IMR-90 (cell line): Measurements from ENCODE around the gene DUSP16. TPM values are rescaled to one million over a fixed set of nuclear protein-coding genes. Genes with fewer than 3 reads are reported as not detected.

ENCODE experiments used
- ATAC-seq: fragments of 200-7000 bp; cut with Tn5 transposase; 2 replicates; pipeline ENCODE4 v1.9.1; 2020; ENCODE audit warnings: low read depth, mild to moderate bottlenecking, moderate library complexity
- BruUV-seq: library from RNA; stranded (reverse); fragments of 400-500 nt; replicated peaks from 2 replicates; lab custom pipeline; 2021; lab: Mats Ljungman, UMichigan
- CTCF ChIA-PET: fragments of 300-600 bp; formaldehyde crosslinking; extraction: SDS; loops from one replicate; lab custom pipeline; 2021; ENCODE audit warnings: antibody characterized with exemption; lab: Yijun Ruan, JAX
- POLR2A ChIA-PET: fragments of 300-600 bp; sonication (Branson Sonifier 250); formaldehyde crosslinking; loops from one replicate; lab custom pipeline; 2022; ENCODE audit warnings: antibody characterized with exemption; ENCODE audit not compliant: unreplicated experiment; lab: Charles Lee
- DNase-seq: peaks from one replicate; pipeline ENCODE4 v3.0.0; 2013
- H2AFZ ChIP-seq: replicated peaks from 2 replicates; pipeline ENCODE3; 2013; ENCODE audit warnings: low read length, mild to moderate bottlenecking; ENCODE audit not compliant: poor library complexity
- H2AK5ac ChIP-seq: 2 replicates; pipeline ENCODE4 v1.6.1; 2013; ENCODE audit warnings: low read depth, low read length, inconsistent platforms
- H2AK9ac ChIP-seq: replicated peaks from 2 replicates; pipeline ENCODE3; 2013; ENCODE audit warnings: mild to moderate bottlenecking, low read depth, low read length, moderate library complexity; ENCODE audit not compliant: poor library complexity
- H2BK120ac ChIP-seq: 2 replicates; pipeline ENCODE4 v1.6.1; 2013; ENCODE audit warnings: low read depth, low read length, inconsistent platforms
- H2BK15ac ChIP-seq: 3 replicates; pipeline ENCODE4 v1.6.1; 2013; ENCODE audit warnings: low read depth, low read length, inconsistent platforms
- H2BK20ac ChIP-seq: 2 replicates; pipeline ENCODE4 v1.6.1; 2013; ENCODE audit warnings: low read depth, mild to moderate bottlenecking, inconsistent platforms, low read length, moderate library complexity
- H2BK5ac ChIP-seq: 2 replicates; pipeline ENCODE4 v1.6.1; 2013; ENCODE audit warnings: mild to moderate bottlenecking, low read depth, low read length, inconsistent platforms; ENCODE audit not compliant: poor library complexity, severe bottlenecking
- H3K14ac ChIP-seq: replicated peaks from 2 replicates; pipeline ENCODE4 v1.6.1; 2013; ENCODE audit warnings: low read depth, low read length, inconsistent platforms
- H3K18ac ChIP-seq: 2 replicates; pipeline ENCODE4 v1.6.1; 2013; ENCODE audit warnings: low read depth, low read length, control low read depth
- H3K23ac ChIP-seq: 2 replicates; pipeline ENCODE4 v1.6.1; 2013; ENCODE audit warnings: low read depth, low read length, inconsistent platforms
- H3K27ac ChIP-seq: 2 replicates; pipeline ENCODE4 v1.5.1; 2013; ENCODE audit warnings: mild to moderate bottlenecking, control low read depth, low read length; ENCODE audit not compliant: insufficient read depth
- H3K27me3 ChIP-seq: 2 replicates; pipeline ENCODE4 v1.6.1; 2013; ENCODE audit warnings: low read length; ENCODE audit not compliant: control insufficient read depth, insufficient read depth
- H3K36me3 ChIP-seq: 2 replicates; pipeline ENCODE4 v1.6.1; 2013; ENCODE audit warnings: low read length, mixed read lengths; ENCODE audit not compliant: control insufficient read depth, insufficient read depth
- H3K4ac ChIP-seq: 2 replicates; pipeline ENCODE4 v1.6.1; 2013; ENCODE audit warnings: low read depth, low read length, inconsistent platforms
- H3K4me1 ChIP-seq: 2 replicates; pipeline ENCODE4 v1.6.1; 2013; ENCODE audit warnings: low read length, mixed read lengths; ENCODE audit not compliant: control insufficient read depth, insufficient read depth
- H3K4me2 ChIP-seq: 2 replicates; pipeline ENCODE4 v1.6.1; 2013; ENCODE audit warnings: low read depth, mild to moderate bottlenecking, control low read depth, low read length, moderate library complexity
- H3K4me3 ChIP-seq: 2 replicates; pipeline ENCODE4 v1.5.1; 2013; ENCODE audit warnings: low read depth, mild to moderate bottlenecking, control low read depth, low read length, moderate library complexity; ENCODE audit not compliant: insufficient read depth
- H3K56ac ChIP-seq: 2 replicates; pipeline ENCODE4 v1.6.1; 2013; ENCODE audit warnings: low read length, inconsistent platforms; ENCODE audit not compliant: insufficient read depth; ENCODE audit errors: extremely low read depth
- H3K79me1 ChIP-seq, 2 experiments: 2 replicates each; pipeline ENCODE4 v1.6.1; 2013; ENCODE audit warnings: low read length in 2 of 2, inconsistent platforms in 1 of 2, low read depth in 1 of 2
- H3K9ac ChIP-seq: 2 replicates; pipeline ENCODE4 v1.6.1; 2013; ENCODE audit warnings: low read depth, low read length, control low read depth
- H3K9me1 ChIP-seq: 2 replicates; pipeline ENCODE4 v1.6.1; 2013; ENCODE audit warnings: low read length, inconsistent platforms; ENCODE audit not compliant: insufficient read depth
- H3K9me3 ChIP-seq: 2 replicates; pipeline ENCODE4 v1.6.1; 2013; ENCODE audit warnings: low read length; ENCODE audit not compliant: control insufficient read depth, insufficient read depth
- H4K20me1 ChIP-seq: 2 replicates; pipeline ENCODE4 v1.6.1; 2013; ENCODE audit warnings: low read length, inconsistent platforms; ENCODE audit not compliant: insufficient read depth
- H4K5ac ChIP-seq: 2 replicates; pipeline ENCODE4 v1.6.1; 2013; ENCODE audit warnings: mild to moderate bottlenecking, low read depth, low read length, control low read depth
- H4K8ac ChIP-seq, 2 experiments: 2 replicates each; pipeline ENCODE4 v1.6.1; 2013; ENCODE audit warnings: low read depth in 2 of 2, low read length in 2 of 2, control low read depth in 1 of 2, inconsistent platforms in 1 of 2
- H4K91ac ChIP-seq: 2 replicates; pipeline ENCODE4 v1.6.1; 2013; ENCODE audit warnings: low read depth, low read length, inconsistent platforms; ENCODE audit not compliant: insufficient read depth
- CHD1 ChIP-seq: IDR thresholded peaks from 2 replicates; pipeline ENCODE4 v1.6.1; 2012; ENCODE audit warnings: low read depth, low read length, improper control_type of control experiment
- ELK1 ChIP-seq: fragments of 150-350 bp; IDR thresholded peaks from 2 replicates; pipeline ENCODE4 v1.6.1; 2016; ENCODE audit warnings: low read depth, mild to moderate bottlenecking, low read length, moderate library complexity, borderline replicate concordance
- MAZ ChIP-seq: IDR thresholded peaks from 2 replicates; pipeline ENCODE4 v1.6.1; 2012; ENCODE audit warnings: low read depth, mild to moderate bottlenecking, low read length, improper control_type of control experiment, moderate library complexity, borderline replicate concordance
- NFE2L2 ChIP-seq: fragments of 150-350 bp; IDR thresholded peaks from 2 replicates; pipeline ENCODE4 v1.6.1; 2016; ENCODE audit warnings: low read depth, mild to moderate bottlenecking, low read length
- POLR2A ChIP-seq: IDR thresholded peaks from 2 replicates; pipeline ENCODE4 v1.6.1; 2012; ENCODE audit warnings: mild to moderate bottlenecking, low read depth, low read length
- RCOR1 ChIP-seq: IDR thresholded peaks from 2 replicates; pipeline ENCODE4 v1.6.1; 2012; ENCODE audit warnings: mild to moderate bottlenecking, low read length, improper control_type of control experiment; ENCODE audit not compliant: insufficient replicate concordance
- RFX5 ChIP-seq: IDR thresholded peaks from 2 replicates; pipeline ENCODE4 v1.8.0; 2012; ENCODE audit warnings: low read depth, mild to moderate bottlenecking, low read length, moderate library complexity
- SMC3 ChIP-seq: fragments of 150-350 bp; IDR thresholded peaks from 2 replicates; pipeline ENCODE4 v1.6.1; 2016; ENCODE audit warnings: low read depth, mild to moderate bottlenecking, antibody characterized with exemption, low read length, moderate library complexity
- USF2 ChIP-seq: fragments of 150-350 bp; IDR thresholded peaks from 2 replicates; pipeline ENCODE4 v1.6.1; 2017; ENCODE audit warnings: mild to moderate bottlenecking, antibody characterized with exemption, low read length, low read depth
- WGBS, 2 experiments: methylation state at CpG; one replicate each; pipeline versions ENCODE4 v1.1.5 to v1.1.7; 2013; ENCODE audit warnings: missing lambda C conversion rate in 2 of 2; ENCODE audit not compliant: insufficient read length in 1 of 2; ENCODE audit errors: extremely low coverage in 2 of 2; 5-methylcytosine and 5-hydroxymethylcytosine counted together
- dilution Hi-C: fragments of 300-500 bp; cut with HindIII; formaldehyde crosslinking; loops from one replicate; pipeline ENCODE4 v1.14.3; 2018; ENCODE audit warnings: low sequenced_read_pairs; ENCODE audit not compliant: unreplicated experiment
- in situ Hi-C: fragments of 300-500 bp; cut with MboI; formaldehyde crosslinking; loops from 3 replicates; pipeline ENCODE4 v1.14.3; 2019; ENCODE audit warnings: low sequenced_read_pairs, inconsistent platforms, mixed read lengths
- intact Hi-C: fragments of 100-400 bp; cut with micrococcal nuclease; formaldehyde crosslinking; loops from 2 replicates; pipeline ENCODE4 v1.10.0; 2022
- polyA plus RNA-seq, 3 experiments: library from polyadenylated mRNA; depleted of rRNA; stranded (reverse); fragments of >200 nt; gene quantifications; 2 replicates each; pipeline ENCODE4 v1.2.3, GENCODE V29; 2012; ENCODE audit warnings: low replicate concordance in 1 of 3
- total RNA-seq: library from RNA; depleted of rRNA; stranded (reverse); fragments of >200 nt; gene quantifications from 2 replicates; pipeline ENCODE4 v1.2.3, GENCODE V29; 2012

The DUSP16 gene
- total and polyA plus RNA-seq, 2 of the 4 experiments (the other 2 are of a cell fraction) = 4.7 to 10.0 TPM

GRCh38 chr12:12542964-12543363 lies 19.7 kb downstream of the DUSP16 start:
- Histone ChIP-seq H3K56ac (no peak overlapping the region), H3K9me3 (no peaks in the 10 kb centered on the region), H3K14ac (no peak overlapping the region), H2BK5ac (no peak overlapping the region), H3K4me1 (no peaks in the 10 kb centered on the region), H2BK120ac (no peak overlapping the region), H4K91ac (no peak overlapping the region), H3K4me3 (no peak overlapping the region), H4K8ac (no peak overlapping the region), H3K4me2 (no peak overlapping the region), H4K20me1 (no peaks in the 10 kb centered on the region; the same call in 1 of the 2 replicates), H3K9me1 (no peaks in the 10 kb centered on the region; the same call in 1 of the 2 replicates), H3K79me1 (peaks cover 17 to 23% of the 10 kb centered on the region in 2 experiments; a peak in 2 of 4 replicates), H3K27ac (no peak overlapping the region), H3K36me3 (no peaks in the 10 kb centered on the region), H3K9ac (no peak overlapping the region), H3K4ac (no peak overlapping the region), H3K23ac (no peak overlapping the region), H2AFZ (no peak overlapping the region), H2BK15ac (no peak overlapping the region), H2AK9ac (no peak overlapping the region), H4K5ac (no peak overlapping the region), H3K27me3 (no peaks in the 10 kb centered on the region), H2AK5ac (no peak overlapping the region), H3K18ac (no peak overlapping the region), H2BK20ac (no peak overlapping the region)
- DNase-seq = no peak
- ATAC-seq = no peak
- BruUV-seq = no TSS peak
- TF ChIP-seq POLR2A = no peak
- TF ChIP-seq SMC3 = no peak
- TF ChIP-seq RFX5 = no peak
- no peak for TF ChIP-seq MAZ
- TF ChIP-seq NFE2L2 = no peak
- TF ChIP-seq RCOR1 = no peak
- no peak for TF ChIP-seq ELK1
- TF ChIP-seq USF2 = no peak
- no peak for TF ChIP-seq CHD1
- ChIA-PET POLR2A (no interaction called here), CTCF (no interaction called here)
- intact Hi-C loops = no loop called here
- no CpG with 5 or more reads among the region's 4 CpGs for WGBS, 2 experiments
- in situ Hi-C loops = no loop called here
- dilution Hi-C loops = no loop called here
